Activated naive CD4-positive, alpha-beta T cell treated with anti-CD3 and anti-CD28 coated beads, Interleukin-2, amount 50 U/mL, for 24 hours (primary cell): ENCODE measurements around the gene KLRF1.

ENCODE experiments used
- H3K27ac Mint-ChIP-seq: one replicate; pipeline ENCODE4 v1.8.0; 2021; ENCODE audit warnings: mild to moderate bottlenecking, mixed read lengths
- H3K27me3 Mint-ChIP-seq: one replicate; pipeline ENCODE4 v1.8.0; 2021; ENCODE audit warnings: mixed read lengths
- H3K36me3 Mint-ChIP-seq: one replicate; pipeline ENCODE4 v1.8.0; 2021; ENCODE audit warnings: mixed read lengths
- H3K4me1 Mint-ChIP-seq: one replicate; pipeline ENCODE4 v1.8.0; 2021; ENCODE audit warnings: mixed read lengths
- H3K4me3 Mint-ChIP-seq: one replicate; pipeline ENCODE4 v1.8.0; 2021; ENCODE audit warnings: mild to moderate bottlenecking, mixed read lengths
- H3K9me3 Mint-ChIP-seq: one replicate; pipeline ENCODE4 v1.8.0; 2021; ENCODE audit warnings: mixed read lengths

The KLRF1 gene

DNA sequence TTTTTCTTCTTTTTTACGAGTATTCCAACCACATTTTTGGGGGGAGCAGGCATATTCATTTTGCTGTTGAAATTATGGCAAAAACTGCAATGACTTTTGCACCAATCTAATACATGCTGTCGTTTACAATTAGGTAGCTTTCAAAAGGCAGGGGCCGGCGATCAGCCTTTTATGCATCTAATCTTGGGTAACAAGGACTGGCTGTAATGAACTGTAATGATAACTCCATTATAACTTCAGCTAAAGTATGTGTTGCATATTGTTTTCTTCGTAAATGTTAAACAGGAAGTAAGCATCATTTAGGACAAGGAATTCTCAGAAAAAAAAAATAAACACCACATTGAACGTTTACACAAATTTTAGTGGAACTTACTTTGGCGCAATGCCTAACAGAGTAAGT lies 30.3 kb upstream of the KLRF1 start:
- peak overlapping the region; percentile 93 for H3K27ac Mint-ChIP-seq
- no peaks in the 10 kb centered on the region for H3K27me3 Mint-ChIP-seq
- peaks cover 50% of the 10 kb centered on the region for H3K4me1 Mint-ChIP-seq
- H3K9me3 Mint-ChIP-seq, result peaks cover 7% of the 10 kb centered on the region
- H3K36me3 Mint-ChIP-seq, result peaks cover 3% of the 10 kb centered on the region
- H3K4me3 Mint-ChIP-seq, result peak overlapping the region; percentile 92

DNA sequence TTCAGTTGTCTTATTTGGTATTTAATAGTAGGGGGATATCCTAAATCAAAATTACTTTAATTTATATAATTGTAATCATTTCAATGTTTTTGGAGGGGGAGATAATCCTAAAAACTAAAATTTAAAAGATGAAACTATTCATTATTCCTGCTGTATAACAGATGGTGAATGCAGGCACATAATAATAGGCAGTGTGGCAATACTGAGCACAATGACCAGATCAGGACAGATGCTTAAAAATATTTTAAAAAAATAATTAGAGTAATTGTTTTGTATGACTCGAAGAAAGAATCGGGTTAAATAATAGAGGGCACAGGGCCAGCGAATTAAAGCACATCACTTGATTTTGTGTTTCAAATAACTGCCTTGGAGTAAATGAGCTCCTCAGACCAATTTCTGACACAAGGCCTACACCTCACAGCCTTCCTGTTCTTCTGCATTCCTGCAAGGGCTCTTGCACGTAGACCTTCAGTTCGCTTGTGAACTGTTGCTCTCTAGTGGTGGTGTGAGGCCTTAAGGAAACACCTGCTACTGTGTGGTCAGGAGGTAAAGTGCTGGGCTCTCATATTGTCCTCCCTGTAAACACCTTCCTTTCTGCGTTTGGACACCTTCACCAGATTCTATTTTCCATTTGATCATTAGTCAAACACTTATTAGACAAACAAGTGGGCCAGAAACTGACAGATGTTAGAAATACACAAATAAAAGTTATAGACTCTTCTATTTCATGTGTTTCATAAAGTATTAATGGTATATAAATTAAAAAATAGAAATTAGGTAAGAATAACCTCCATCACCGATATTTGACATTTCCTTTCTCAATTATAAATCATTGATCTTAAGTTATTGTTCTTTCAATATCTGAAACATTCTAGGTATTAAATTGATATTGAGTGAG lies 29.3 kb upstream of the KLRF1 start:
- Mint-ChIP-seq H3K27ac (peak overlapping the region; percentile 81), H3K27me3 (no peaks in the 10 kb centered on the region), H3K9me3 (peaks cover 7% of the 10 kb centered on the region), H3K4me1 (peaks cover 40% of the 10 kb centered on the region), H3K4me3 (peak overlapping the region; percentile 92), H3K36me3 (peaks cover 3% of the 10 kb centered on the region)

DNA sequence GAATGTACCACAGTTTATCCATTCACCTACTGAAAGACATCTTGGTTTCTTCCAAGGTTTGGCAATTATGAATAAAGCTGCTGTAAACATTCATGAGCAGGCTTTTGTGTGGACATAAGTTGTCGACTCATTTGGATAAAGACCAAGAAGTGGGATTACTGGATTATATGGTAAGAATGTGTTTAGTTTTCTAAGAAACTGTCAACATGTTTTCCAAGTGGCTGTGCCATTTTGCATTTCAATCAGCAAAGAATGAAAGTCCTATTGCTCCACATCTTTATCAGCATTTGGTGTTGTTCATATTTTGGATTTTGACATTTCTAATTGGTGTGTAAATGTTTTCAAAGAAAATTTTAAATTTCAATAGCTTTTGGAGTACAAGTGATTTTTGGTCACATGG lies 27.3 kb upstream of the KLRF1 start:
- Mint-ChIP-seq H3K4me3 (no peak overlapping the region), H3K9me3 (no peaks in the 10 kb centered on the region), H3K27ac (no peak overlapping the region), H3K36me3 (peaks cover 3% of the 10 kb centered on the region), H3K4me1 (peaks cover 24% of the 10 kb centered on the region), H3K27me3 (no peaks in the 10 kb centered on the region)

DNA sequence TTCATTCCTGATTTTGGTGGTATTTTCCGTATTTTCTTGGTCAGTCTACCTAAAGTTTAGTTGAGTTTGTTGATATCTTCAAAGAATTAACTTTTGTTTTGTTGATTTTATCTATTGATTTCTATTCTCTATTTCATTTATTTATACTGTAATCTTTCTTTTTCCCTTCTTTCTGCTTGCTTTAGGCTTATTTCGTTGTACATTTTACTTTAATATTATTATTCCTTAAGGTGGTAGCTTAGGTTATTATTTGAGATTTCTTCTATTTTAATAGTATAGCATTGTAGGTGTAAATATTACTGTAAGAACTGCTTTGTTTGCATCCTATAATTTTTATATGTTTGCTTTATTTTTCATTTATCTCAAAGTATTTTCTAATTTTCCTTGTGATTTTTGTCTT lies 21.4 kb upstream of the KLRF1 start:
- peaks cover 4% of the 10 kb centered on the region for H3K4me1 Mint-ChIP-seq
- H3K4me3 Mint-ChIP-seq, result no peak overlapping the region
- no peaks in the 10 kb centered on the region for H3K36me3 Mint-ChIP-seq
- H3K9me3 Mint-ChIP-seq, result no peaks in the 10 kb centered on the region
- H3K27ac Mint-ChIP-seq, result no peak overlapping the region
- no peaks in the 10 kb centered on the region for H3K27me3 Mint-ChIP-seq

DNA sequence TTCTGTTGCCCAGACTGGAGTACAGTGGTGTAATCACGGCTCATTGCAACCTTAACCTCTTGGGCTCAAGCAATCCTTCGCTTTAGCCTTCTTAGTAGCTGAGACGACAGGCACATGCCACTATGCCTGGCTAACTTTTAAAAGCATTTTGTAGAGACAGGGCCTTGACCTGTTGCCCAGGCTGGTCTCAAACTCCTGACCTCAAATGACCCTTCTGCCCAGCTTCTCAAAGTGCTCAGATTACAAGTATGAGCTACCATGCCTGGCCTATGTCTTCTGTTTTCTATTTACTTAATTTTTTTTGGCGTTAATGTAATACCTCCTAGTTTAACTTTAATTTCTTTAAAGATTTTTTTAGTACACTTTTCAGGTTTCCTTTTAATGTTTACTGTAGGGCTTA lies 20.6 kb upstream of the KLRF1 start:
- Mint-ChIP-seq H3K9me3 (no peaks in the 10 kb centered on the region), H3K36me3 (no peaks in the 10 kb centered on the region), H3K4me1 (peaks cover 6% of the 10 kb centered on the region), H3K27me3 (no peaks in the 10 kb centered on the region), H3K4me3 (no peak overlapping the region), H3K27ac (no peak overlapping the region)

DNA sequence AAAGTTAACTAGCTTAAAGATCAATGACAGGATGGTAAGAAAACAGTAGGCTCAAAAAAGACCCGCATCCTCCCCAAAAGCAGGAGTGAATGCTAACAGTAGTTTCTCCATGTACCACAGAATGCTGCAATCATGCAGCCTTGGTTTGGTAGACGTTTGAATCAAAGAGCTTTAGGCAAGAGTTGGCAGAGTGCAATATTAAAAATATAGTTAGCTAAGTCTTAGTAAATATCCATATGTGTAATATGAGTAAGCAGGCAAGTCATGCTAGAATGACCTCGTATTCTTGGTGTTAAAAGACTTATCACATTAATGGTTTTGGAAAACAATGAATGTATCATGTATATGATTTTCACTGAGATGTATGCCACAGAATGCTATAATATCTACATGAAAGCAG lies 18.8 kb upstream of the KLRF1 start:
- H3K36me3 Mint-ChIP-seq, result no peaks in the 10 kb centered on the region
- H3K27ac Mint-ChIP-seq, result no peak overlapping the region
- no peaks in the 10 kb centered on the region for H3K27me3 Mint-ChIP-seq
- H3K4me3 Mint-ChIP-seq, result no peak overlapping the region
- H3K4me1 Mint-ChIP-seq, result peaks cover 9% of the 10 kb centered on the region
- no peaks in the 10 kb centered on the region for H3K9me3 Mint-ChIP-seq

DNA sequence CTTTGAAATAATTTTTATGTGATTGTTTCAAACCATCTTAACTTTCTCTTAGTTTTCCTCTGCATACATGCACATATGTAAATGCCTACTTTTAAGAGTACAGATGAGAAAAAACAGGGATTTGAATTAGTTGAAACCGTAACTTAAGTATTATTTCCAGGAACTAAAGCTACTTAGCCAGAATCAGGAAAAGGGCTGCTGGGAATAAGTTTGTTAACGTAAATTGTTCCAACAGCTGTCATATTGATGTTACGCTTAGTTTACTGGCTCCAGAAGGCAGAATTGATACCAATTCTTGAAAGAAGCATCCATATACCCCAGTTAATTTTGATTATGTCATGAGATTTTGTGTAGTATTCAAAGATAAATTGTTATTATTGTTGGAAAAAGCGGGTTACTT lies 17.9 kb upstream of the KLRF1 start:
- Mint-ChIP-seq H3K27ac (no peak overlapping the region), H3K4me1 (peaks cover 15% of the 10 kb centered on the region), H3K4me3 (no peak overlapping the region), H3K9me3 (no peaks in the 10 kb centered on the region), H3K27me3 (no peaks in the 10 kb centered on the region), H3K36me3 (no peaks in the 10 kb centered on the region)

DNA sequence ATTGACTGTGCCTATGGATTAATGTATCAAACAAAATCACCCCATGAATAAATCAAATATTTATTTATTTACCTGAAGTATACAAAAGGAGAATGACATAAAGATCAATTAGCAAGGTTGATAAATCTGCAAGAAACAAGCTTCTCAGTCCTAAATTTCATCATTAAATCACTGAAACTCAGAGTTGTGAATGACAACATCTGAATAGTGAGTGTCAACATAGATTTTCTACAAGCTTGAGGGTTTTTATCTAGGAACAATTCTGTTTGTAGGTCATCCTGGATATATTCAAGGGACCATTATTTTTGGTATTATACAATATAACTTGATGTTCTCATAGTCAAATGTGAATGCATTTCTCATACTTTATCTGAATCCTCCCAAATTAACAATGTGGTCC lies 17.4 kb upstream of the KLRF1 start:
- Mint-ChIP-seq H3K4me3 (no peak overlapping the region), H3K36me3 (no peaks in the 10 kb centered on the region), H3K9me3 (no peaks in the 10 kb centered on the region), H3K27ac (no peak overlapping the region), H3K27me3 (no peaks in the 10 kb centered on the region), H3K4me1 (peaks cover 16% of the 10 kb centered on the region)

DNA sequence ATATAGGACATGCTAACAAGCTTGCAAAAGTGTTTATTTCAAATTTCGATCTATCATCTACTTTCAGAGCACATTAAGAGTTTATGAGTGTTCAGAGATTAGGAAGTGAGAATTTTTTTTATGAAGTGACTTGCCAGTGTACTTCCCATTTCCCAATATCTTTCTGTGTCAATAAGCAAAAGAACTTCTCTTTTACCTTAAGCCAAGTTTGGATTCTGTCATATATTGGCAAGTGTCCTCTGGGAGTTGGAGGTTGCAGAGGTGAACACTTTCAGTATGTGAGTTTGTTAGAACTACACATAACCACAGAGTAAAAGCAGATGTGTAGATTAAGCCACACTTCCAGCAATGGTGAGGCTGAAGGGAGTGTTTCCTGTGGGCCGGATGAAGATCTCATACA lies 16.6 kb upstream of the KLRF1 start:
- Mint-ChIP-seq H3K9me3 (no peaks in the 10 kb centered on the region), H3K4me3 (no peak overlapping the region), H3K4me1 (peaks cover 16% of the 10 kb centered on the region), H3K36me3 (no peaks in the 10 kb centered on the region), H3K27ac (no peak overlapping the region), H3K27me3 (no peaks in the 10 kb centered on the region)

DNA sequence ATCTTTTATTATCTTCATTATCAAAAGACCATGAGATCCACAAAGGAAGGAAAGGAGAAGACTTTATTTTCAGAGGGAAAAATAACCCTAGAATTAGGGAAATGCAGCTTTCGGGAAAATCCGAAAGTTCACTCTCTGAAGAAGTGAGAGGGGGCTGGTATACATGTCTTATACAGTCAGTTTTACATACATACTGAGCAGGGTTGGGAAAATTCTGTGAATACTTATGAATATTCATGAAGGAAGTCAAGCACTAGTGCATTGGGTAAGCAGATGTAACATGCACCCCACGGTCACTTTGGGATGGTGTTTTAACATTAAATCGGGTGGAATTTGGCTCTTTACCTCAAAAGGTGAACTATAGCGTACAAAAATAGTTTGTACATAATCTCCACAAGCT lies 15.7 kb upstream of the KLRF1 start:
- Mint-ChIP-seq H3K9me3 (no peaks in the 10 kb centered on the region), H3K27ac (no peak overlapping the region), H3K4me3 (no peak overlapping the region), H3K27me3 (no peaks in the 10 kb centered on the region), H3K4me1 (peaks cover 16% of the 10 kb centered on the region), H3K36me3 (no peaks in the 10 kb centered on the region)

DNA sequence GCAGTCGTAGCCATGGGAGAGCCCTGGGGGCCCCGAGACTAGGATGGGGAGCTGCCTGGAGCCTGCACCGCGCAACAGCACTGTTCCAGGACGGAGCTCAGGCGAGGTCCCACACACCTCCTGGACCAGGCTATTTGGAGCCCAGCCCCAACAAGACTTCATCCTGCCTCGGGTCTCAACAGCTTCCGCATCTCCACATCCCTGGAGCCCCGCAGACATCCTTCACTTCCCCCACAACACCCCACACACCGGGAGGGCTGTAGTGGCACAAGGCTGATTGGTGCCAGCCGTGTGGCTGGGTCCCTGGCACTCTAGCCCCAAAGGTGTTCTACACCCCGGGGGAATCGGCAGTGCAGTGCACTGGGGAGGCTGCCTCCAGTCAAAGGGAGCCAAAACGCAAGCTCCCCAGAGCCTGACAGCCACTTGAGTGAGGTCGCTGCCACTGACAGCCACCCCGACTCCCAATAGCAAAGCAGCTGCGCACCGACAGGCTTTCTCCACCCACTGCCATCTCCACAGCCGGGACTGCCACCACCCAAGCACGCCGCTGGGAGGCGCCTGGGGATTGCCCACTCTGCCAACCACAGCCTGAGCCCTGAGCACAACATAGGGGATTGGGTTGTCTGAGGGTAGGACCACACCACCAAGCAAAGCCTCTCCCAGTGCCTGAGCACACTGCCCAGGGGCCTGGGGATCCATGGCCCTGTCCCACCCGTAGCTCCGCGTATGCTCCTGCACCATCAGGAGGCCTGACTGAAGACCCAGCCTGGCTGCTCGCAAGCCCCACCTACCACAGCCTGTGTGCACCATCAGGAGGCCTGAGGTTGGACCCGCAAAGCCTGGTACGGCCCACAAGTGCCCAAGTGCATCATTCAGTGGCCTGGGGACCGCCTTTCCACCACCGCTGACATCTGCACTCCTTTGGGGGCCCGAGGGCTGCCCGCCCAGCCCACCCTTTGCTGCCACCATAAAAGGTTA lies 13.2 kb upstream of the KLRF1 start:
- peaks cover 16% of the 10 kb centered on the region for H3K4me1 Mint-ChIP-seq
- no peaks in the 10 kb centered on the region for H3K36me3 Mint-ChIP-seq
- H3K4me3 Mint-ChIP-seq, result peak overlapping the region; percentile 91
- no peaks in the 10 kb centered on the region for H3K27me3 Mint-ChIP-seq
- H3K27ac Mint-ChIP-seq, result no peak overlapping the region
- H3K9me3 Mint-ChIP-seq, result no peaks in the 10 kb centered on the region

DNA sequence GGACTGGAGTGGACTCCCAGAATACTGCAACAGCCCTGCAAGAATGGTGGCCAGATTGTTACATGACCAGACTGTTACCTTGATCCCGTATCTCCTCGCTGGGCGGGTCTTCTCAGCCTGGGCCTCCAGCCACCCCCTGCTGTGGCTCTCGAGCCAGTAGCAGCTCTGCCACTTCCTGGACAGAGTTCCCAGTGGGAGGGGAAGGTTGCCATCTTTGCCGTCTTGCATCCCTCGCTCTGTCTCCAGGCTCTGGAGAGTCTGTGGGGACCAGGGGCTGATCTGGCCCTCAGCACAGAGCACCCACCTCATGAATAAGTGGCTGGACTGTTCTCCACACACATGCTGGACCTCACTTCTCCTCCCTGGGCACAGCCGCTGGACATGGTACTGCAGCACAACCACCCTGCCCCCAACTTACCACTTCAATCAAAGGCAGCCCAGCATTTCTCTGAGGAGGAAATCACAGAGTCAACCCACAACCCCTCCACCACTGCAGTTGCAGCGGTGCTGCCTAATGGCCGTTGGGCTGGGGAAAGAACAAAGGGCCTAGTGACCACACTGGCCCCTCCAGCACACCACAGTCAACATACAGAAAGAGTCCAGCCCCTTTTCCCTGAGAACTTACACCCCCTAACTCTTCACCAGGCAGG lies 6.9 kb upstream of the KLRF1 start:
- Mint-ChIP-seq H3K36me3 (no peaks in the 10 kb centered on the region), H3K4me3 (peak overlapping the region; percentile 11), H3K4me1 (peaks cover 2% of the 10 kb centered on the region), H3K27ac (no peak overlapping the region), H3K9me3 (no peaks in the 10 kb centered on the region), H3K27me3 (no peaks in the 10 kb centered on the region)

DNA sequence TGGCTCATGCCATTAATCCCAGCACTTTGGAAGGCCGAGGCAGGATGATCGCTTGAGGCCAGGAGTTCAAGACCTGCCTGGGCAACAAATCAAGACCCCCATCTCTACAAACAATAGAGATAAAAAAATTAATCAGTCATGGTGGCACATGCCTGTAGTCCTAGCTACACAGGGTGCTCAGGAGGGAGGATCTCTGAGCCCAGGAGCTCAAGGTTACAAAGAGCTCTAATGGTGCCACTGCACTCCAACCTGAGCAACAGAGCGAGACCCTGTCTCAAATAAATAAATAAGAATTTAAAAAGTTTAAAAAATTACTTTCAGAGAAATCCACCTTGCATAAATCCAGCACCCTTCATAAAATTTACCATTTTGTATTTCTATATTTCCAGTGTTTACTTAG lies 2.2 kb downstream of the KLRF1 start:
- Mint-ChIP-seq H3K27me3 (no peaks in the 10 kb centered on the region), H3K9me3 (no peaks in the 10 kb centered on the region), H3K4me3 (peak overlapping the region; percentile 51)

DNA sequence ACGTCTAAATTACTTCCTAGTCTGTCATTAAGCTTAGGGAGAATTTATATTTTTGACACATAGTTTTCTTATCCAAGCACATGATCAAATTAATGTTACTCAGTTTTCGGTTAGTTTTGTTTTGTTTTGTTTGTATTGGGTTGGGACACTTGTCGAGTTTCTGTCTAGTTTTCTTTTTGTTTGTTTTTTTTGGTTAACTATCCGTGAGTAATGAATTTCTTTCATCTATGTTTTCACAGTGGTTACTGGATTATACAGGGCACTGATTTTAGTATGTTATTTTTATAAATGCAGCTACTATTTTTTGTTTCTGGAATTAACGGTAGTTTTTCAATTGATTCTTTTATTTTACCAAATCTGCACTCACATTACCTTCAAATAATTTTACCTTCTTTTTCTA lies 2.7 kb downstream of the KLRF1 start:
- Mint-ChIP-seq H3K9me3 (no peaks in the 10 kb centered on the region), H3K36me3 (peaks cover 2% of the 10 kb centered on the region), H3K4me1 (peaks cover 4% of the 10 kb centered on the region), H3K27ac (no peak overlapping the region), H3K4me3 (peak overlapping the region; percentile 59), H3K27me3 (no peaks in the 10 kb centered on the region)

More for the DNA sequence above, 2.2 kb downstream of the KLRF1 start:
- Mint-ChIP-seq H3K4me1 (peaks cover 4% of the 10 kb centered on the region), H3K36me3 (peaks cover 2% of the 10 kb centered on the region), H3K27ac (no peak overlapping the region)

DNA sequence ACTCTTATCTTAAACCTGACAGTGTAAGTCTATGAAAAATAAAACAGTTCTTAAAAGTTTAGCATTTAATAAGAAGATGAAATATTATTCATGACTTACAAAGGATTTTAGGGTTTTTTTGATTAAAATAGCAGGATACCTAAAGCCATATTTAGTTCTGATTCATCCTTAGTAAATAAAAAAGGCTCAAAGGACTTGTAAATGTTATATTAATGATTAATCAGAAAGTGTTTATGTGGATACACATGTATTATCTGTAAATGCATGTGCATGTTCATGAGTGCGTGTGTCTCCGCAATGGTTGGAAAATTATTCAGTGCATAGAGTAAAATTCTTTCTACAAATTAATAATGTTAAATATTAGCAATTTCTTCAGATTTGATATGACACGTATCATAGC lies 4.4 kb downstream of the KLRF1 start:
- H3K27ac Mint-ChIP-seq, result no peak overlapping the region
- no peaks in the 10 kb centered on the region for H3K9me3 Mint-ChIP-seq
- no peak overlapping the region for H3K4me3 Mint-ChIP-seq
- peaks cover 2% of the 10 kb centered on the region for H3K36me3 Mint-ChIP-seq
- H3K4me1 Mint-ChIP-seq, result no peaks in the 10 kb centered on the region
- no peaks in the 10 kb centered on the region for H3K27me3 Mint-ChIP-seq
